Measurements from ENCODE around the gene OPN5.

DNA sequence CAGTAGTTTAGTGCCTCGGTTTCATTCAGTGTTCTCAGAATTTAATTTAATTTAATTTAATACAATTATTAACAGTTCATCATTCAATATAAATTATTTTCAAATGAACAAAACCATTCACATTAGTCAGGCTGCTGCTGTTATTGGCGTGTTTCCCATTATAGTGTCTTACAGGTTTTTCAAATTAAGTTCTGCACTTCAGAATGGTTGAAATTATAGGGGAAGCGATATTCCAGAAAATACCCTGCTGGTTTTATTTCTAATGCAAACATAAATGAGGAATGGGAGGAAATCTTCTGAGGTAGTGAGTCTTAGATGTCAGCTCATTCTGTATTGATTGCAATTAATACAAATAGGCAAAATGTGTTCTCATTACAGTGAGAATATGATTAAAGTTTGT is 37.6 kb downstream of the OPN5 start:
- TF ChIP-seq, protein P1, sequence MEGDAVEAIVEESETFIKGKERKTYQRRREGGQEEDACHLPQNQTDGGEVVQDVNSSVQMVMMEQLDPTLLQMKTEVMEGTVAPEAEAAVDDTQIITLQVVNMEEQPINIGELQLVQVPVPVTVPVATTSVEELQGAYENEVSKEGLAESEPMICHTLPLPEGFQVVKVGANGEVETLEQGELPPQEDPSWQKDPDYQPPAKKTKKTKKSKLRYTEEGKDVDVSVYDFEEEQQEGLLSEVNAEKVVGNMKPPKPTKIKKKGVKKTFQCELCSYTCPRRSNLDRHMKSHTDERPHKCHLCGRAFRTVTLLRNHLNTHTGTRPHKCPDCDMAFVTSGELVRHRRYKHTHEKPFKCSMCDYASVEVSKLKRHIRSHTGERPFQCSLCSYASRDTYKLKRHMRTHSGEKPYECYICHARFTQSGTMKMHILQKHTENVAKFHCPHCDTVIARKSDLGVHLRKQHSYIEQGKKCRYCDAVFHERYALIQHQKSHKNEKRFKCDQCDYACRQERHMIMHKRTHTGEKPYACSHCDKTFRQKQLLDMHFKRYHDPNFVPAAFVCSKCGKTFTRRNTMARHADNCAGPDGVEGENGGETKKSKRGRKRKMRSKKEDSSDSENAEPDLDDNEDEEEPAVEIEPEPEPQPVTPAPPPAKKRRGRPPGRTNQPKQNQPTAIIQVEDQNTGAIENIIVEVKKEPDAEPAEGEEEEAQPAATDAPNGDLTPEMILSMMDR (IDR thresholded peaks at IDR 0.05; ENCODE audit: poor library complexity), result no peak
- TF ChIP-seq EZH2 (IDR thresholded peaks at IDR 0.05; ENCODE audit: borderline replicate concordance), result no peak
